ENCODE results near the gene PLAAT4.

PLAAT4 gene, protein sequence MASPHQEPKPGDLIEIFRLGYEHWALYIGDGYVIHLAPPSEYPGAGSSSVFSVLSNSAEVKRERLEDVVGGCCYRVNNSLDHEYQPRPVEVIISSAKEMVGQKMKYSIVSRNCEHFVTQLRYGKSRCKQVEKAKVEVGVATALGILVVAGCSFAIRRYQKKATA

DNA sequence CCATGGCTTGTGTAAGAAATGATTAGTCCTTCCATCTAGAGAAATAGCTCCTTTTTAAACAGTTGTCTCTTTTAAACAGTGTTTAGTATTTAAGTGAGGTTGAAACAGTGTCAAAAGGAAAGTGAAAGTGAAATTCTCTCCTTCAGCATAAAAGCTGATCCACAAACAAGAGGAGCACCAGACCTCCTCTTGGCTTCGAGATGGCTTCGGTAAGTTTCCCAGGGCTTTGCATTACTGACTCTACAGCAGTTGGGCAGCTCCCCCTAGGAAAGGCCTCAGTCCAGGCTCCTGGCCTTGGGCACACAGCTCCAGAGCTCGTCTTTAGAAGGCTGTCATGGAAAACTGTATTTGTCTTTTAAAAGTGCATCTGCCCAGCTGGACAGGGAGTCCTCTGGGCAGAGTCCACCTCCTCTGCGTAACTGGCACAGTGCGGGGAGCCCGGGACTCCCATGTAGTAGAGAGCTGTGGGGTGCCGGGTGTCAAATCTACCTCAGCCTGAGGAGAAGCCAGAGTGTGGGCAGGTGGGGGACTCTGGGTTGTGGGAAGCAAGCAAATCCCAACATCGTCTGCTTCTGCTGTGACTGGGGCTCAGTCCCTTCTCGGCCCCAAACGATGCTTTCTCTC is at the start of gene PLAAT4:
Gene PLAAT4, plus strand, starts transcription at position 140 of the 624 bp plus-strand sequence. Its CDS starts 61 bp downstream, at position 201.
- no peak for DNase-seq (ENCODE audit: low read depth)
- TF ChIP-seq, protein P1, sequence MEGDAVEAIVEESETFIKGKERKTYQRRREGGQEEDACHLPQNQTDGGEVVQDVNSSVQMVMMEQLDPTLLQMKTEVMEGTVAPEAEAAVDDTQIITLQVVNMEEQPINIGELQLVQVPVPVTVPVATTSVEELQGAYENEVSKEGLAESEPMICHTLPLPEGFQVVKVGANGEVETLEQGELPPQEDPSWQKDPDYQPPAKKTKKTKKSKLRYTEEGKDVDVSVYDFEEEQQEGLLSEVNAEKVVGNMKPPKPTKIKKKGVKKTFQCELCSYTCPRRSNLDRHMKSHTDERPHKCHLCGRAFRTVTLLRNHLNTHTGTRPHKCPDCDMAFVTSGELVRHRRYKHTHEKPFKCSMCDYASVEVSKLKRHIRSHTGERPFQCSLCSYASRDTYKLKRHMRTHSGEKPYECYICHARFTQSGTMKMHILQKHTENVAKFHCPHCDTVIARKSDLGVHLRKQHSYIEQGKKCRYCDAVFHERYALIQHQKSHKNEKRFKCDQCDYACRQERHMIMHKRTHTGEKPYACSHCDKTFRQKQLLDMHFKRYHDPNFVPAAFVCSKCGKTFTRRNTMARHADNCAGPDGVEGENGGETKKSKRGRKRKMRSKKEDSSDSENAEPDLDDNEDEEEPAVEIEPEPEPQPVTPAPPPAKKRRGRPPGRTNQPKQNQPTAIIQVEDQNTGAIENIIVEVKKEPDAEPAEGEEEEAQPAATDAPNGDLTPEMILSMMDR (IDR thresholded peaks at IDR 0.05; ENCODE audit: control insufficient read depth, extremely low read depth, insufficient read depth): no peak
- H3K4me3 ChIP-seq (ENCODE audit: low read depth, low read length): no peak within 1 kb of the TSS

DNA sequence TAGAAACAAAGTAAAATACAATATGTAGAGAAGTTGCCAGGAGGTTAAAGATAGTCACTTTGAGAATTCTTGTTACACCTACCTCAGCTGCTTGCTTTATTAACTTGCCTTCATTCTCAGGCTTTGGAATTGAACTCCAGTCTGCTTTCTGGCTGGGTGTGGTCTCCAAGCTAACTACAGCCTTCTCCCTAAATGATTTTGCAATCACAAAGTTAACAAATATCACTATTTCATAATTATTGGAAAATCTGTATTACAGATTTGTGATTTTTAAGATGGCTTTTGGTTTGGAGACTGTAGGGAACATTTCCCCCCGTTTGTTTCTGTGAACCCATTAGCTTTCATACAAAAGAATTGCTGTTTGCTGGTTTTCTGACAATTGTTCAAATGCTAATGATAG is 47.8 kb upstream of the PLAAT4 start:
- H3K4me3 ChIP-seq (ENCODE audit: low read depth, low read length): no peak overlapping the region
- TF ChIP-seq, protein P1 (IDR thresholded peaks at IDR 0.05; ENCODE audit: control insufficient read depth, extremely low read depth, insufficient read depth): no peak
- DNase-seq (ENCODE audit: low read depth): no peak

DNA sequence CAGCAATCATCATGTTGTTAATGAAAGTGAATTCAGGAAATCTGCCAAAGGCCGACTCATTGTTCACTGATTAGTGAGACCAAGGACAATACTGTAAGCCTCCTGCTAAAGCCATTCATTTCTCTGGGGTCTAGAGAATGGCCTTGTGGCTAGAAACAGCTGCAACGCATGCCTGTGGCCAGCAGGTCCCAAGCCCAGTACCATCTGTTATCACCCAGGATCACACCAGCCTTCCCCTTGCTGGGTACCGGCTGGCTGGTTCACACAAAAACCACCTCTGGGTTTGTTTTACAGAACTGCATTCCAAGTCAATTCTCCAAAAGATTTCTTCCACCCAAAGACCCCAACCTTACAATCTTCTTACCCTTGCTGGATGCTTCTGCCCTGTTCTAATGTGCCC is 46.7 kb upstream of the PLAAT4 start:
- TF ChIP-seq, protein P1 (IDR thresholded peaks at IDR 0.05; ENCODE audit: control insufficient read depth, extremely low read depth, insufficient read depth): no peak
- H3K4me3 ChIP-seq (ENCODE audit: low read depth, low read length): no peak overlapping the region
- no peak for DNase-seq (ENCODE audit: low read depth)

DNA sequence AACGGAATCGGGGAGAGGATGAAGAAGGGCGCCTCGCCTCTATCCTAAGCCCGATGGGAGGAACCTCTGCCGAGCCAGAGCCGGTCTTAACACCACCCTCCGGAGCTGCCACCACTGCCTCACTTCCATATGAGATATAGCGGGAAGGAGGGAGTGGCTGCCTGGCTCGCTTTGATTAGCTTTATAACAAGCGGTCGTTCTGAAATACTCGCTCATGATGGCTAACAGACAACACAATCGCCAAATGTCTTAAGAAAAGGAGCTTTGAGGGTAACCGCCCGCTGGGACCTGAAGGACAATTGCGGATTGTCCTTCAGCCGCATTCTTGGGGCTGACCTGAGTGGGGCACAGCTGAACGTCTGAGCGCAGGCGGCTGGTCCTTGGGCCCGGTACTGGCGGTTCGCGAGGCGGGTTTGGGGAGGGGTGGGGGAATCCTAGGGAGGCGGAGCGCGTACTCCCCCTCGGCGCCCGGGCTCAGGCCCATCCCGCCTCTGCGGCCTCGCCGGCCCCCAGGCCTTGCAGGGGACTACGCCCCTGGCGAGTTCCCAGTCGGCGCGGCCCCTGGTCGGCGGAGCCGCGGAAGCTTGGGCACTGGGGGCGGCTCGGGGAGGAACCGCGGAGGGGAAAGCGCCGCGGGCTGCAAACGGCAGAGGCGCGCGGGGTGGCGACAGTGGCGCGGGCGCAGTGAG is 45.9 kb upstream of the PLAAT4 start, which contains the start of gene PLAAT5:
Gene PLAAT5, minus strand, starts transcription at position 617 of the 689 bp plus-strand sequence. Its CDS starts 133 bp downstream, at position 484.
- H3K4me3 ChIP-seq (ENCODE audit: low read depth, low read length): no peak within 1 kb of the TSS
- DNase-seq (ENCODE audit: low read depth): no peak
- TF ChIP-seq, protein P1 (IDR thresholded peaks at IDR 0.05; ENCODE audit: control insufficient read depth, extremely low read depth, insufficient read depth): no peak

DNA sequence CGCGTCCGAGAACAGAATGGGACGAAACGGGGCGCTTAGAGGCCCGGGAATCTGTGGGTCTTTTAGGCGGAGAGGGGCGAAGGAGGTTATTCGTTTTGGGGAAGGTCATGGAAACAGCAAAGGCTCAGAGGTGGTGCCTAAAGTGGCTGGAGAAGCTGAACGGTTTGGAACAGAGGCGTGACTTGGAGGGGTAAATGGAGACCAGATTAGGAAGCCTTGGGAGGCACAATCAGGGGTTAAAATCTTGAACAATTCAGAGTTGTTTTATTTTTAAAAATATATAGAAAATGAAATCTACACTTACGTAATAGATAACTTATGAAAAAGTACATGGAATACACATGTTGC is 45.4 kb upstream of the PLAAT4 start:
- H3K4me3 ChIP-seq (ENCODE audit: low read depth, low read length): no peak overlapping the region
- TF ChIP-seq, protein P1 (IDR thresholded peaks at IDR 0.05; ENCODE audit: control insufficient read depth, extremely low read depth, insufficient read depth): no peak
- DNase-seq (ENCODE audit: low read depth): no peak

DNA sequence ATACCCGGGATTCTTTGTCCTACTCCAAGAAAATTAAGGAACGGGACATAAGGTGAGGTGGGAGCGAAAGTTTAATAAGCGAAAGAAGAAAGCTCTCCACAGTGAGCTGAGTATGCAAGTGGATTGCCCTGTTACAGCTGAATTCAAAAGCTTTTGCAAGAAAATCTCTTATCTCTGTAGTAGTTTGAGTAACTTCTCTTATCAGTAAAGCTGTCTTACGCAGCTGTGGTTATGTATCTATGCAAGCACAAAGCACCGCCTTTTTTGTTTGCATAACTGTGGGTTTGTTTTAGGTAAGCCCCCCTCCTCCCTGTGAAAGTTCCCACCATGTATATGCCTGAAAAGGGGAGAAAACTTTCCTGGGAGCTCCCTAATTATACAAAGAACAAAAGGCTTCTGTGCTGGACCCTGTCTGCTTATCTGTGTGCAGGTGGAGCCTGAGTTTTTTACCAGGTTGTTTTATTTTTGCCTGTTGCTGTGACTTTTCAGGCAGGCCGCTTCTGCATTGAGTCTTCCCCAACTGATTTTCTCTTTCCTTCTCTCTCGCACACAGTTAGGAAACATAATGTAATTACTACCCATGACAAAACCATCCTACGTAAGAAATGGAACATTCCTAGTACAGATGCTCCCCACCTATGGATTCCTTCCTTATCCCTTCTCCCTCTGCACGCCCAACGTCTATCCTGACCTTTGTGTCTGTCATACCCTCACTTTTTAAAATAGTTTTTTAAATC is 44.8 kb upstream of the PLAAT4 start:
- DNase-seq (ENCODE audit: low read depth): no peak
- TF ChIP-seq, protein P1 (IDR thresholded peaks at IDR 0.05; ENCODE audit: control insufficient read depth, extremely low read depth, insufficient read depth): no peak
- H3K4me3 ChIP-seq (ENCODE audit: low read depth, low read length): no peak overlapping the region

All from LNCaP clone FGC (cell line).